Suprapubic skin (tissue), 3 donors: Measurements from ENCODE around the gene PROSER2.

Experiments used
- CTCF ChIP-seq, 2 donors: fragments of 200-600 bp in 1 of 2; fragments of 450-650 bp in 1 of 2; sonication (generic) in 1 of 2; IDR thresholded peaks; one replicate each; pipeline ENCODE4 v1.5.1; 2016 to 2019; ENCODE audit warnings: antibody characterized with exemption in 2 of 2, mild to moderate bottlenecking in 1 of 2, moderate library complexity in 1 of 2
- EP300 ChIP-seq: sonication (generic); formaldehyde crosslinking; IDR thresholded peaks from one replicate; pipeline ENCODE4 v1.6.1; 2017; ENCODE audit warnings: antibody characterized with exemption

- TF ChIP-seq CTCF (IDR thresholded peaks at IDR 0.05) (no peak), EP300 (no peak)
These were observed 68.8 kb downstream of the PROSER2 start for GRCh38 chr10:11891776-11892486.
